Measurements from ENCODE around the gene GCHFR. TPM values are rescaled to one million over a fixed set of nuclear protein-coding genes. Genes with fewer than 3 reads are reported as not detected.

The GCHFR gene
- total RNA-seq, 1 donor from 2014 or later: 99.5 TPM

GRCh38 chr15:40722934-40723333 is 40.9 kb upstream of the GCHFR start:
- Histone ChIP-seq H3K4me3 (no peak overlapping the region), H3K36me3 (no peaks in the 10 kb centered on the region), H3K9me3 (no peaks in the 10 kb centered on the region), H3K27me3 (ENCODE audit: low read depth) (no peaks in the 10 kb centered on the region), H3K4me1 (no peaks in the 10 kb centered on the region), H3K27ac (no peak overlapping the region)
- intact Hi-C loops (cut with DNase I): no loop called here
- TF ChIP-seq CTCF (IDR thresholded peaks at IDR 0.05): no peak
- ATAC-seq (no peak), DNase-seq (no peak)

GRCh38 chr15:40723919-40724318 is 39.9 kb upstream of the GCHFR start:
- no peak for TF ChIP-seq CTCF (IDR thresholded peaks at IDR 0.05)
- no peak overlapping the region for H3K4me3 ChIP-seq
- no peak for DNase-seq
- no peaks in the 10 kb centered on the region for H3K9me3 ChIP-seq
- intact Hi-C loops (cut with DNase I): no loop called here
- ATAC-seq: no peak
- H3K36me3 ChIP-seq: no peaks in the 10 kb centered on the region
- H3K27ac ChIP-seq: no peak overlapping the region
- H3K27me3 ChIP-seq (ENCODE audit: low read depth): no peaks in the 10 kb centered on the region
- no peaks in the 10 kb centered on the region for H3K4me1 ChIP-seq

GRCh38 chr15:40731034-40731433 is 32.8 kb upstream of the GCHFR start:
- peaks cover 44% of the 10 kb centered on the region for H3K36me3 ChIP-seq
- TF ChIP-seq CTCF (IDR thresholded peaks at IDR 0.05): no peak
- H3K27ac ChIP-seq: no peak overlapping the region
- intact Hi-C loops (cut with DNase I): no loop called here
- no peaks in the 10 kb centered on the region for H3K4me1 ChIP-seq
- DNase-seq (no peak), ATAC-seq (no peak)
- no peaks in the 10 kb centered on the region for H3K9me3 ChIP-seq
- no peak overlapping the region for H3K4me3 ChIP-seq
- H3K27me3 ChIP-seq (ENCODE audit: low read depth): no peaks in the 10 kb centered on the region

GRCh38 chr15:40736575-40736974 is 27.3 kb upstream of the GCHFR start:
- Histone ChIP-seq H3K36me3 (peaks cover 97% of the 10 kb centered on the region), H3K4me3 (no peak overlapping the region), H3K9me3 (no peaks in the 10 kb centered on the region), H3K27me3 (ENCODE audit: low read depth) (no peaks in the 10 kb centered on the region), H3K27ac (no peak overlapping the region), H3K4me1 (no peaks in the 10 kb centered on the region)
- no peak for ATAC-seq
- intact Hi-C loops (cut with DNase I): no loop called here
- DNase-seq: no peak
- TF ChIP-seq CTCF (IDR thresholded peaks at IDR 0.05): no peak

GRCh38 chr15:40737048-40737447 is 26.8 kb upstream of the GCHFR start:
- no peaks in the 10 kb centered on the region for H3K4me1 ChIP-seq
- H3K27ac ChIP-seq: no peak overlapping the region
- no peak for DNase-seq
- intact Hi-C loops (cut with DNase I): no loop called here
- no peak for ATAC-seq
- no peaks in the 10 kb centered on the region for H3K9me3 ChIP-seq
- no peaks in the 10 kb centered on the region for H3K27me3 ChIP-seq (ENCODE audit: low read depth)
- no peak overlapping the region for H3K4me3 ChIP-seq
- TF ChIP-seq CTCF (IDR thresholded peaks at IDR 0.05): no peak
- H3K36me3 ChIP-seq: peaks cover 97% of the 10 kb centered on the region

- ATAC-seq (no peak), DNase-seq (no peak)
- intact Hi-C loops (cut with DNase I): no loop called here
- Histone ChIP-seq H3K4me3 (no peak overlapping the region), H3K9me3 (no peaks in the 10 kb centered on the region), H3K36me3 (peaks cover 100% of the 10 kb centered on the region), H3K27me3 (ENCODE audit: low read depth) (no peaks in the 10 kb centered on the region), H3K27ac (no peak overlapping the region), H3K4me1 (no peaks in the 10 kb centered on the region)
- no peak for TF ChIP-seq CTCF (IDR thresholded peaks at IDR 0.05)
Measured at GRCh38 chr15:40739047-40739446, 24.8 kb upstream of the GCHFR start.
